Measurements from ENCODE around the gene ALOX5.

GRCh38 chr10:45325116-45325515, 48.9 kb upstream of the ALOX5 start:
- TF ChIP-seq POLR2A (IDR thresholded peaks at IDR 0.05) (no peak), CTCF (IDR thresholded peaks at IDR 0.05) (no peak)

All from body of pancreas (tissue), 4 donors.